Transverse colon (tissue), 3 donors: Measurements from ENCODE around the gene MYRIP.

ENCODE experiments used
- CTCF ChIP-seq, 5 experiments: fragments of 200-600 bp in 3 of 5; fragments of 450-650 bp in 2 of 5; sonication (generic) in 3 of 5; IDR thresholded peaks; 1 replicate in 2 of 5; 2 replicates in 3 of 5; pipeline ENCODE4 v1.5.1; 2016 to 2017; ENCODE audit warnings: antibody characterized with exemption in 5 of 5, inconsistent platforms in 3 of 5, mild to moderate bottlenecking in 2 of 5, moderate library complexity in 1 of 5
- EP300 ChIP-seq: sonication (generic); formaldehyde crosslinking; IDR thresholded peaks from one replicate; pipeline ENCODE4 v1.6.1; 2017; ENCODE audit warnings: antibody characterized with exemption, low read depth

GRCh38 chr3:40098261-40098759 lies 288.9 kb downstream of the MYRIP start:
- TF ChIP-seq EP300 (no peak), CTCF (IDR thresholded peaks at IDR 0.05) (no peak)
